ENCODE measurements around the gene PAPSS1. TPM values are rescaled to one million over a fixed set of nuclear protein-coding genes. Genes with fewer than 3 reads are reported as not detected.

The PAPSS1 gene
- total and polyA plus RNA-seq, 2 donors (not counting 1 experiment from before 2014, with no cell fraction given), result 59.9 to 70.3 TPM

GRCh38 chr4:107757283-107757682 is 37.2 kb upstream of the PAPSS1 start:
- no peaks in the 10 kb centered on the region for H3K79me2 ChIP-seq (ENCODE audit: control insufficient read depth, insufficient read depth, low read length)
- H3K4me1 ChIP-seq (ENCODE audit: control insufficient read depth, extremely low read depth, insufficient read depth, low read length), result no peaks in the 10 kb centered on the region
- H3K4me2 ChIP-seq (ENCODE audit: extremely low read depth, insufficient read depth, low read length), result no peak overlapping the region
- no peak overlapping the region for H3K27ac ChIP-seq (ENCODE audit: insufficient read depth, low read length)
- H3K9ac ChIP-seq (ENCODE audit: insufficient read depth, low read length), result no peak overlapping the region
- no peaks in the 10 kb centered on the region for H3K9me3 ChIP-seq (ENCODE audit: control insufficient read depth, insufficient read depth, low read depth, low read length)
- no peaks in the 10 kb centered on the region for H3K27me3 ChIP-seq (ENCODE audit: control insufficient read depth, insufficient read depth, low read length)
- no peak overlapping the region for H2AFZ ChIP-seq (ENCODE audit: low read length)
- no peaks in the 10 kb centered on the region for H3K36me3 ChIP-seq (ENCODE audit: control insufficient read depth, insufficient read depth, low read length)
- TF ChIP-seq, protein P1, sequence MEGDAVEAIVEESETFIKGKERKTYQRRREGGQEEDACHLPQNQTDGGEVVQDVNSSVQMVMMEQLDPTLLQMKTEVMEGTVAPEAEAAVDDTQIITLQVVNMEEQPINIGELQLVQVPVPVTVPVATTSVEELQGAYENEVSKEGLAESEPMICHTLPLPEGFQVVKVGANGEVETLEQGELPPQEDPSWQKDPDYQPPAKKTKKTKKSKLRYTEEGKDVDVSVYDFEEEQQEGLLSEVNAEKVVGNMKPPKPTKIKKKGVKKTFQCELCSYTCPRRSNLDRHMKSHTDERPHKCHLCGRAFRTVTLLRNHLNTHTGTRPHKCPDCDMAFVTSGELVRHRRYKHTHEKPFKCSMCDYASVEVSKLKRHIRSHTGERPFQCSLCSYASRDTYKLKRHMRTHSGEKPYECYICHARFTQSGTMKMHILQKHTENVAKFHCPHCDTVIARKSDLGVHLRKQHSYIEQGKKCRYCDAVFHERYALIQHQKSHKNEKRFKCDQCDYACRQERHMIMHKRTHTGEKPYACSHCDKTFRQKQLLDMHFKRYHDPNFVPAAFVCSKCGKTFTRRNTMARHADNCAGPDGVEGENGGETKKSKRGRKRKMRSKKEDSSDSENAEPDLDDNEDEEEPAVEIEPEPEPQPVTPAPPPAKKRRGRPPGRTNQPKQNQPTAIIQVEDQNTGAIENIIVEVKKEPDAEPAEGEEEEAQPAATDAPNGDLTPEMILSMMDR (conservative IDR thresholded peaks at IDR 0.05 in 1 of 2, IDR thresholded peaks at IDR 0.05 in 1 of 2; ENCODE audit: low read depth in 1 of 2, low read length in 2 of 2), result no peak
- no peak for TF ChIP-seq EZH2 (IDR thresholded peaks at IDR 0.05; ENCODE audit: low read length, missing control alignments)
- no peak for DNase-seq (ENCODE audit: low read depth in 2 of 2)
- H3K4me3 ChIP-seq (replicated peaks in 1 of 4; ENCODE audit: control extremely low read depth in 1 of 4, insufficient read depth in 1 of 4, low read depth in 3 of 4, low read length in 4 of 4), result no peak overlapping the region
- no peaks in the 10 kb centered on the region for H4K20me1 ChIP-seq (ENCODE audit: control insufficient read depth, extremely low read depth, insufficient read depth, low read length)

DNA sequence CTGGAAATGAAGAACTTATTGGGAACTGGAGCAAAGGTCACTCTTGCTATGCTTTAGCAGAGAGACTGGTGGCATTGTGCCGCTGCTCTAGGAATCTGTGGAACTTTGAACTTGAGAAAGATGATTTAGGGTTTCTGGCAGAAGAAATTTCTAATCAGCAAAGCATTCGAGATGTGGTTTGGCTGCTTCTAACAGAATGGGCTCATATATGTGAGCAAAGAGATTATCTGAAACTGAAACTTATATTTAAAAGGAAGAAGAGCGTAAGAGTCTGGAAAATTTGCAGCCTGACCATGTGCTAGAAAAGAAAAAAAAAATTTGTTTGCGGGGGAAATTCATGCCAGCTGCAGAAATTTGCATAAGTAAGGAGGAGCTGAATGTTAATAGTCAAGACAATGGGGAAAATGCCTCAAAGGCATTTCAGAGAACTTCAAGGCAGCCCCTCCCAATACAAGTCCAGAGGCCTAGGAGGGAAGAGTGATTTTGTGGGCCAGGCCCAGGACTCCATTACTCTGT is 35.9 kb upstream of the PAPSS1 start:
- no peak overlapping the region for H3K9ac ChIP-seq (ENCODE audit: insufficient read depth, low read length)
- H4K20me1 ChIP-seq (ENCODE audit: control insufficient read depth, extremely low read depth, insufficient read depth, low read length), result no peaks in the 10 kb centered on the region
- H3K36me3 ChIP-seq (ENCODE audit: control insufficient read depth, insufficient read depth, low read length), result no peaks in the 10 kb centered on the region
- H3K27ac ChIP-seq (ENCODE audit: insufficient read depth, low read length), result no peak overlapping the region
- TF ChIP-seq EZH2 (IDR thresholded peaks at IDR 0.05; ENCODE audit: low read length, missing control alignments), result no peak
- TF ChIP-seq, protein P1 (conservative IDR thresholded peaks at IDR 0.05 in 1 of 2, IDR thresholded peaks at IDR 0.05 in 1 of 2; ENCODE audit: low read depth in 1 of 2, low read length in 2 of 2), result no peak
- no peak overlapping the region for H2AFZ ChIP-seq (ENCODE audit: low read length)
- H3K4me3 ChIP-seq (replicated peaks in 1 of 4; ENCODE audit: control extremely low read depth in 1 of 4, insufficient read depth in 1 of 4, low read depth in 3 of 4, low read length in 4 of 4), result no peak overlapping the region
- no peaks in the 10 kb centered on the region for H3K79me2 ChIP-seq (ENCODE audit: control insufficient read depth, insufficient read depth, low read length)
- no peaks in the 10 kb centered on the region for H3K27me3 ChIP-seq (ENCODE audit: control insufficient read depth, insufficient read depth, low read length)
- no peak overlapping the region for H3K4me2 ChIP-seq (ENCODE audit: extremely low read depth, insufficient read depth, low read length)
- no peaks in the 10 kb centered on the region for H3K4me1 ChIP-seq (ENCODE audit: control insufficient read depth, extremely low read depth, insufficient read depth, low read length)
- DNase-seq (ENCODE audit: low read depth in 2 of 2), result peak; percentile 18 to 39
- no peaks in the 10 kb centered on the region for H3K9me3 ChIP-seq (ENCODE audit: control insufficient read depth, insufficient read depth, low read depth, low read length)

GRCh38 chr4:107751670-107752069 is 31.6 kb upstream of the PAPSS1 start:
- no peak overlapping the region for H3K9ac ChIP-seq (ENCODE audit: insufficient read depth, low read length)
- no peak overlapping the region for H3K27ac ChIP-seq (ENCODE audit: insufficient read depth, low read length)
- no peaks in the 10 kb centered on the region for H3K4me1 ChIP-seq (ENCODE audit: control insufficient read depth, extremely low read depth, insufficient read depth, low read length)
- DNase-seq (ENCODE audit: low read depth in 2 of 2), result peak in 1 of 2 donors; percentile 24
- no peak overlapping the region for H2AFZ ChIP-seq (ENCODE audit: low read length)
- no peak overlapping the region for H3K4me3 ChIP-seq (replicated peaks in 1 of 4; ENCODE audit: control extremely low read depth in 1 of 4, insufficient read depth in 1 of 4, low read depth in 3 of 4, low read length in 4 of 4)
- H3K9me3 ChIP-seq (ENCODE audit: control insufficient read depth, insufficient read depth, low read depth, low read length), result no peaks in the 10 kb centered on the region
- no peaks in the 10 kb centered on the region for H4K20me1 ChIP-seq (ENCODE audit: control insufficient read depth, extremely low read depth, insufficient read depth, low read length)
- H3K4me2 ChIP-seq (ENCODE audit: extremely low read depth, insufficient read depth, low read length), result no peak overlapping the region
- no peak for TF ChIP-seq EZH2 (IDR thresholded peaks at IDR 0.05; ENCODE audit: low read length, missing control alignments)
- TF ChIP-seq, protein P1 (conservative IDR thresholded peaks at IDR 0.05 in 1 of 2, IDR thresholded peaks at IDR 0.05 in 1 of 2; ENCODE audit: low read depth in 1 of 2, low read length in 2 of 2), result no peak
- H3K27me3 ChIP-seq (ENCODE audit: control insufficient read depth, insufficient read depth, low read length), result no peaks in the 10 kb centered on the region
- no peaks in the 10 kb centered on the region for H3K79me2 ChIP-seq (ENCODE audit: control insufficient read depth, insufficient read depth, low read length)
- H3K36me3 ChIP-seq (ENCODE audit: control insufficient read depth, insufficient read depth, low read length), result no peaks in the 10 kb centered on the region

Measured in fibroblast of lung (primary cell).